Measurements from ENCODE around the gene MATCAP1. TPM values are rescaled to one million over a fixed set of nuclear protein-coding genes. Genes with fewer than 3 reads are reported as not detected.
A peak's percentile ranks its signal among the peaks of the same experiment; 100 is the strongest.

Gene MATCAP1
- total RNA-seq, 1 experiment from 2014 or later = 33.9 TPM

- H3K9me3 ChIP-seq (ENCODE audit: low read depth, low read length, poor library complexity, severe bottlenecking) = no peaks in the 10 kb centered on the region
- ChIA-PET CTCF (no interaction called here), POLR2A (ENCODE audit: low non-redundant PET) (interaction anchor here (0.6 kb wide), 1 partner anchor 172 kb away, joined by 3 read pairs; no protein-coding TSS in a partner anchor)
- H3K4me3 ChIP-seq (ENCODE audit: low read depth, low read length, poor library complexity, severe bottlenecking) = no peak within 1 kb of the TSS
- TF ChIP-seq CTCF (conservative IDR thresholded peaks at IDR 0.05; ENCODE audit: low read depth, low read length) = no peak; the same call in 1 of the 2 replicates
- TF ChIP-seq EZH2 (IDR thresholded peaks at IDR 0.05; ENCODE audit: borderline replicate concordance, low read depth, low read length, poor library complexity, severe bottlenecking) = no peak
- H3K27ac ChIP-seq (ENCODE audit: low read depth, low read length, poor library complexity, severe bottlenecking) = no peak within 1 kb of the TSS
- intact Hi-C loops (cut with micrococcal nuclease; ENCODE audit: unreplicated experiment) = no loop called here
- no peaks in the 10 kb centered on the region for H3K4me1 ChIP-seq (ENCODE audit: insufficient read depth, low read length, poor library complexity, severe bottlenecking)
- no peak for DNase-seq (ENCODE audit: low spot score)
- no TSS peak for BruUV-seq (replicated peaks)
- H3K27me3 ChIP-seq (replicated peaks; ENCODE audit: insufficient read depth, low read depth, low read length, poor library complexity) = no peaks in the 10 kb centered on the region
- peaks cover 61% of the 10 kb centered on the region for H3K36me3 ChIP-seq (ENCODE audit: insufficient read depth, low read length, poor library complexity, severe bottlenecking)
These were observed 15.4 kb upstream of the MATCAP1 start, which contains the start of gene ELMO3 for GRCh38 chr16:67199011-67199807. TSS of gene ELMO3 (plus strand) at chr16:67199131. CDS start at chr16:67199327, 196 bp downstream.

- no peaks in the 10 kb centered on the region for H3K9me3 ChIP-seq (ENCODE audit: low read depth, low read length, poor library complexity, severe bottlenecking)
- peak; percentile 76 for DNase-seq (ENCODE audit: low spot score)
These were observed 14.5 kb upstream of the MATCAP1 start for GRCh38 chr16:67198238-67198734.

GRCh38 chr16:67197704-67198103, 13.9 kb upstream of the MATCAP1 start:
- H3K36me3 ChIP-seq (ENCODE audit: insufficient read depth, low read length, poor library complexity, severe bottlenecking) = peaks cover 67% of the 10 kb centered on the region
- BruUV-seq (replicated peaks) = no TSS peak
- no peaks in the 10 kb centered on the region for H3K27me3 ChIP-seq (replicated peaks; ENCODE audit: insufficient read depth, low read depth, low read length, poor library complexity)
- ChIA-PET POLR2A (ENCODE audit: low non-redundant PET) (interaction anchor here (0.5 kb wide), 1 partner anchor 126 kb away, joined by 3 read pairs; no protein-coding TSS in a partner anchor), CTCF (interaction anchor here (0.7 to 0.9 kb wide), 2 partner anchors 67 to 230 kb away, joined by 3 to 4 read pairs; no protein-coding TSS in a partner anchor)
- no peak overlapping the region for H3K4me3 ChIP-seq (ENCODE audit: low read depth, low read length, poor library complexity, severe bottlenecking)
- no peak for DNase-seq (ENCODE audit: low spot score)
- intact Hi-C loops (cut with micrococcal nuclease; ENCODE audit: unreplicated experiment) = no loop called here
- no peak overlapping the region for H3K27ac ChIP-seq (ENCODE audit: low read depth, low read length, poor library complexity, severe bottlenecking)
- peaks cover 13% of the 10 kb centered on the region for H3K4me1 ChIP-seq (ENCODE audit: insufficient read depth, low read length, poor library complexity, severe bottlenecking)
- no peaks in the 10 kb centered on the region for H3K9me3 ChIP-seq (ENCODE audit: low read depth, low read length, poor library complexity, severe bottlenecking)
- TF ChIP-seq CTCF (conservative IDR thresholded peaks at IDR 0.05; ENCODE audit: low read depth, low read length) = no peak
- TF ChIP-seq EZH2 (IDR thresholded peaks at IDR 0.05; ENCODE audit: borderline replicate concordance, low read depth, low read length, poor library complexity, severe bottlenecking) = no peak

More at GRCh38 chr16:67198238-67198734, 14.5 kb upstream of the MATCAP1 start:
- Histone ChIP-seq H3K36me3 (ENCODE audit: insufficient read depth, low read length, poor library complexity, severe bottlenecking) (peaks cover 68% of the 10 kb centered on the region), H3K4me3 (ENCODE audit: low read depth, low read length, poor library complexity, severe bottlenecking) (no peak overlapping the region), H3K4me1 (ENCODE audit: insufficient read depth, low read length, poor library complexity, severe bottlenecking) (peaks cover 8% of the 10 kb centered on the region), H3K27ac (ENCODE audit: low read depth, low read length, poor library complexity, severe bottlenecking) (no peak overlapping the region), H3K27me3 (replicated peaks; ENCODE audit: insufficient read depth, low read depth, low read length, poor library complexity) (no peaks in the 10 kb centered on the region)
- POLR2A ChIA-PET (ENCODE audit: low non-redundant PET) = interaction anchor here (0.5 kb wide), 1 partner anchor 127 kb away, joined by 3 read pairs; no protein-coding TSS in a partner anchor
- intact Hi-C loops (cut with micrococcal nuclease; ENCODE audit: unreplicated experiment) = no loop called here
- TF ChIP-seq EZH2 (IDR thresholded peaks at IDR 0.05; ENCODE audit: borderline replicate concordance, low read depth, low read length, poor library complexity, severe bottlenecking) = no peak
- peak; percentile 83 for TF ChIP-seq CTCF (conservative IDR thresholded peaks at IDR 0.05; ENCODE audit: low read depth, low read length)
- no TSS peak for BruUV-seq (replicated peaks)
- CTCF ChIA-PET = interaction anchor here (0.6 to 0.9 kb wide), 3 partner anchors 13 to 230 kb away, joined by 3 to 4 read pairs (median 3); no protein-coding TSS in a partner anchor
